GM12801 (cell line): ENCODE data around the gene HAUS1.

ENCODE experiments used
- TF ChIP-seq, protein P1 (sequence below): IDR thresholded peaks from one replicate; pipeline ENCODE4 v1.5.1; 2011; ENCODE audit warnings: control low read depth; ENCODE audit not compliant: insufficient read length; ENCODE audit errors: extremely low read depth

Gene HAUS1

GRCh38 chr18:46174342-46175041 is 70.3 kb downstream of the HAUS1 start:
- TF ChIP-seq, protein P1, sequence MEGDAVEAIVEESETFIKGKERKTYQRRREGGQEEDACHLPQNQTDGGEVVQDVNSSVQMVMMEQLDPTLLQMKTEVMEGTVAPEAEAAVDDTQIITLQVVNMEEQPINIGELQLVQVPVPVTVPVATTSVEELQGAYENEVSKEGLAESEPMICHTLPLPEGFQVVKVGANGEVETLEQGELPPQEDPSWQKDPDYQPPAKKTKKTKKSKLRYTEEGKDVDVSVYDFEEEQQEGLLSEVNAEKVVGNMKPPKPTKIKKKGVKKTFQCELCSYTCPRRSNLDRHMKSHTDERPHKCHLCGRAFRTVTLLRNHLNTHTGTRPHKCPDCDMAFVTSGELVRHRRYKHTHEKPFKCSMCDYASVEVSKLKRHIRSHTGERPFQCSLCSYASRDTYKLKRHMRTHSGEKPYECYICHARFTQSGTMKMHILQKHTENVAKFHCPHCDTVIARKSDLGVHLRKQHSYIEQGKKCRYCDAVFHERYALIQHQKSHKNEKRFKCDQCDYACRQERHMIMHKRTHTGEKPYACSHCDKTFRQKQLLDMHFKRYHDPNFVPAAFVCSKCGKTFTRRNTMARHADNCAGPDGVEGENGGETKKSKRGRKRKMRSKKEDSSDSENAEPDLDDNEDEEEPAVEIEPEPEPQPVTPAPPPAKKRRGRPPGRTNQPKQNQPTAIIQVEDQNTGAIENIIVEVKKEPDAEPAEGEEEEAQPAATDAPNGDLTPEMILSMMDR = no peak

DNA sequence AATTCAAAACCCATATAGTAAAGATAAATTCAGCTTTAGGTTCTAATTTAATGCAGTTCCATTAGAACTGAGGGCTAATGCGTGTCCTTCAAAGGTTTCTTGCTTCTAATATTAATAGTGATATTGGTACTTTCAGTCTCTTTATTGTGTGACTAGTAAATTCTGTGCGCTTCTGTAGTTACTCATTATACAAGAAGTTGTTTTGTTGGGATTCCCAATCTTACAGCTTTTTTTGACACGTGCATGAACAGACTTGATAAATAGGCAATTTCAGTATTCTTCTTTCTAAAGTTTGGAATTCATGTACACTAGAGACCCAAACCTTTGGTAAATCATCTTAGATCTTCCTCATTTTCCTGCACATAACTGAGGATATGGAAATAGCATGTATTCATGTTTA is 71.8 kb downstream of the HAUS1 start:
- TF ChIP-seq, protein P1 = no peak
